Pancreas (tissue), 10 donors: Measurements from ENCODE around the gene LRRC3B. TPM values are rescaled to one million over a fixed set of nuclear protein-coding genes. Genes with fewer than 3 reads are reported as not detected.

Source experiments
- ATAC-seq, 4 donors: fragments of 200-7000 bp; cut with Tn5 transposase; one replicate each; pipeline versions ENCODE4 v1.8.0 to v1.9.1; 2020; ENCODE audit warnings: mild to moderate bottlenecking in 4 of 4, moderate library complexity in 4 of 4
- DNase-seq, 6 donors: peaks; one replicate each; pipeline ENCODE4 v3.0.0-alpha.2; 2020
- FAIRE-seq: peaks from 2 replicates; lab custom pipeline; 2012; peaks lifted over from hg19 to GRCh38; lab: Jason Lieb, UNC
- H3K27ac ChIP-seq, 4 donors: fragments of 200-600 bp; sonication (generic); 1 replicate in 3 of 4; 2 replicates in 1 of 4; pipeline versions ENCODE4 v1.5.0 to v1.8.0; 2020
- H3K27me3 ChIP-seq, 4 donors: fragments of 200-600 bp; one replicate each; pipeline ENCODE4 v1.8.0; 2021
- H3K36me3 ChIP-seq, 3 donors: fragments of 200-600 bp; sonication (generic) in 1 of 3; one replicate each; pipeline versions ENCODE4 v1.5.0 to v1.8.0; 2020 to 2021
- H3K4me1 ChIP-seq, 3 donors: fragments of 200-600 bp; one replicate each; pipeline ENCODE4 v1.8.0; 2021
- H3K4me3 ChIP-seq, 4 donors: fragments of 200-600 bp; sonication (generic) in 2 of 4; one replicate each; pipeline versions ENCODE4 v1.5.0 to v1.8.0; 2020 to 2021
- H3K9me3 ChIP-seq, 4 donors: fragments of 200-600 bp; one replicate each; pipeline ENCODE4 v1.8.0; 2021
- CTCF ChIP-seq, 4 donors: fragments of 200-600 bp; sonication (generic) in 3 of 4; IDR thresholded peaks; one replicate each; pipeline versions ENCODE4 v1.5.0 to v1.8.0; 2021; ENCODE audit warnings: antibody characterized with exemption in 4 of 4
- WGBS, 2 donors: extraction: QIAGEN DNeasy Blood & Tissue Kit; methylation state at CpG; one replicate each; pipeline ENCODE4 v1.1.7; 2013; 5-methylcytosine and 5-hydroxymethylcytosine counted together
- intact Hi-C, 3 donors: fragments of 100-400 bp; cut with DNase I; formaldehyde crosslinking; loops; one replicate each; pipeline versions ENCODE4 v1.11.1 to v1.14.2; 2022
- polyA plus RNA-seq, 2 donors: library from polyadenylated mRNA; stranded (reverse); fragments of 200-250 nt; gene quantifications; one replicate each; pipeline ENCODE4 v1.2.3, GENCODE V29; 2013
- total RNA-seq, 6 donors: library from RNA; stranded (reverse); fragmentation: NEBNext Ultra II Directional in 4 of 6; extraction: Animal tissue kit (Norgen Biotek cat#: 25700) in 4 of 6; gene quantifications; one replicate each; pipeline versions ENCODE4 v1.2.1 to v1.2.4, GENCODE V29; 2021 to 2023
- donor health status: healthy with polysubstance abuse.
- donor health status: DM: no; HTN: no; CAD: no; lungs with moderate emphysema.
- donor health status: DM: no; HTN: no; CAD: no.
- donor health status: control.
- donor health status: control.
- donor health status: Bipolar disorder and iron deficiency.
- donor health status: DM: yes; HTN: yes; CAD: no.
- donor health status: DM: no; HTN: no; CAD: no.
- donor health status: DM: no; HTN: no; CAD: no.
- donor health status: DM: yes; HTN: yes; CAD: no.

The LRRC3B gene
- total and polyA plus RNA-seq, 8 donors: 0.09 TPM; not detected in 7

- Histone ChIP-seq H3K27me3 (no peaks in the 10 kb centered on the region), H3K36me3 (no peaks in the 10 kb centered on the region), H3K4me3 (no peak overlapping the region), H3K4me1 (peaks cover 0 to 8% (median 6%) of the 10 kb centered on the region in 3 donors), H3K27ac (no peak overlapping the region), H3K9me3 (no peaks in the 10 kb centered on the region)
- no peak for DNase-seq
- intact Hi-C loops: no loop called here
- no peak for TF ChIP-seq CTCF (IDR thresholded peaks at IDR 0.05)
- 36 to 44% methylated on average over 2 of the region's 2 CpGs for WGBS, 2 donors
- no peak for FAIRE-seq
- peak in 2 of 4 donors; percentile 38 to 40 for ATAC-seq
Measured at GRCh38 chr3:26655231-26655630, 32.7 kb downstream of the LRRC3B start.

GRCh38 chr3:26657348-26657976 is 34.9 kb downstream of the LRRC3B start:
- no peak for ATAC-seq
- no peaks in the 10 kb centered on the region for H3K9me3 ChIP-seq
- TF ChIP-seq CTCF (IDR thresholded peaks at IDR 0.05): no peak
- intact Hi-C loops: no loop called here
- DNase-seq: no peak
- no peak for FAIRE-seq
- no peak overlapping the region for H3K4me3 ChIP-seq
- H3K27me3 ChIP-seq: no peaks in the 10 kb centered on the region
- H3K4me1 ChIP-seq: peaks cover 0 to 8% (median 6%) of the 10 kb centered on the region in 3 donors
- H3K36me3 ChIP-seq: no peaks in the 10 kb centered on the region
- no peak overlapping the region for H3K27ac ChIP-seq
- 74 to 84% methylated on average over 6 of the region's 6 CpGs for WGBS, 2 donors

- Histone ChIP-seq H3K27ac (no peak overlapping the region), H3K9me3 (no peaks in the 10 kb centered on the region), H3K27me3 (no peaks in the 10 kb centered on the region), H3K4me3 (no peak overlapping the region), H3K36me3 (no peaks in the 10 kb centered on the region), H3K4me1 (no peaks in the 10 kb centered on the region)
- ATAC-seq (no peak), FAIRE-seq (no peak), DNase-seq (no peak)
- no peak for TF ChIP-seq CTCF (IDR thresholded peaks at IDR 0.05)
- intact Hi-C loops: no loop called here
- WGBS, 2 donors: 58 to 68% methylated on average over 3 of the region's 3 CpGs
Measured at GRCh38 chr3:26668171-26668570, 45.6 kb downstream of the LRRC3B start.

- intact Hi-C loops: no loop called here
- no peak for TF ChIP-seq CTCF (IDR thresholded peaks at IDR 0.05)
- ATAC-seq: no peak
- FAIRE-seq: no peak
- Histone ChIP-seq H3K36me3 (no peaks in the 10 kb centered on the region), H3K4me1 (no peaks in the 10 kb centered on the region), H3K9me3 (no peaks in the 10 kb centered on the region), H3K27me3 (no peaks in the 10 kb centered on the region), H3K27ac (no peak overlapping the region), H3K4me3 (no peak overlapping the region)
- DNase-seq: no peak
Measured at GRCh38 chr3:26668696-26669095, 46.1 kb downstream of the LRRC3B start.

- H3K9me3 ChIP-seq: no peaks in the 10 kb centered on the region
- FAIRE-seq: no peak
- no peak overlapping the region for H3K27ac ChIP-seq
- H3K4me3 ChIP-seq: no peak overlapping the region
- intact Hi-C loops: no loop called here
- DNase-seq: no peak
- no peaks in the 10 kb centered on the region for H3K27me3 ChIP-seq
- no peaks in the 10 kb centered on the region for H3K4me1 ChIP-seq
- H3K36me3 ChIP-seq: no peaks in the 10 kb centered on the region
- 84 to 94% methylated on average over 2 of the region's 2 CpGs for WGBS, 2 donors
- ATAC-seq: no peak
- no peak for TF ChIP-seq CTCF (IDR thresholded peaks at IDR 0.05)
Measured at GRCh38 chr3:26675336-26675735, 52.8 kb downstream of the LRRC3B start.
